ENCODE results near the gene APCDD1. TPM values are rescaled to one million over a fixed set of nuclear protein-coding genes. Genes with fewer than 3 reads are reported as not detected.

APCDD1 gene
- total and polyA plus RNA-seq, 2 of the 13 experiments (the other 11 are each of a cell fraction or from before 2014, with no cell fraction given), result 2.1 to 8.6 TPM

DNA sequence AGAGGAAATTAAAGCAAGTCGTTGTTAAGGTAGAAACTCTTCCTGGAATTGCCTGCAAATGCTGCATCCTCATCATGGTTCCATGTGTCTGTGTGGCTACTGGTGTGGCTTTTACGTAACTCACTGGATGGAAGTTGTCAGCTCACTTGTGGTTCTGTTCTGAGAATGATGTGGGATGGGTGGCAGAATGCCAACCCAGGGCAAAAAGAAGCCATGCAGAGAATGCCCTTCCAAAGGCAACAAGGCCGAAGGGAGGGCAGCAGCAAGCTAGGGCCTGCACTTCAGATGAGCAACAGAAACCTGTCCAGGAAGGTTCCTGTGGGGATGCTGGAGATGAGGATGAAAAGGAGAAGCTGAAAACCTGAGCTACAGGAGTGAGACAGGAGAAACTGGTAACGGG, 61.0 kb downstream of the APCDD1 start (continued):
- no peak for TF ChIP-seq SNAPC4 (CRISPR knock-in tag; IDR thresholded peaks at IDR 0.05)
- no peak for TF ChIP-seq CBX2 (IDR thresholded peaks at IDR 0.05; ENCODE audit: low read depth, low read length)
- no peak for TF ChIP-seq CBX2 (CRISPR knock-in tag; IDR thresholded peaks at IDR 0.05; ENCODE audit: low read depth)
- no peak for TF ChIP-seq SPEN (CRISPR knock-in tag; IDR thresholded peaks at IDR 0.05; ENCODE audit: low read depth)
- TF ChIP-seq SAFB2 (CRISPR knock-in tag; IDR thresholded peaks at IDR 0.05; ENCODE audit: borderline replicate concordance, low read depth), result no peak
- no peak for TF ChIP-seq ZNF670 (CRISPR knock-in tag; IDR thresholded peaks at IDR 0.05; ENCODE audit: borderline replicate concordance)

DNA sequence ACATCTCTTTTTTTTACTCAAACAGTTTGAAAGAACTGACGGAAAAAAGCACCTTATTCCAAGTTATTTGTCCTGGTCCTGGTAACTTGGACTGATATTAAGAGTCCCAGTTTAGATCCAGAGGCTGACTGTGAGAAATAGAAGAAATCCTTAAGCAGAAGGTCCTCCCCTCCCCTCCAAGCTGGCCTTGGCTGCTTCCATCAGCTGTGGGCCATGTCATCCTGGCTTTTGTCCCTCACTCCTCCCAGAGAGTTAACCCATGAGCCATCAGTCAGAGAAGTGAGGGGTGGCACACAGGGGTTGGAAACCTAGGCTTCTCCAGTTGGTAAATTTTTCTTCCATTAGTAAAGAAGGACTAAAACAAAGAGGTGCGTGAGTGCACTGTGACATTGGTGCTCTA, 61.6 kb downstream of the APCDD1 start:
- intact Hi-C loops (cut with micrococcal nuclease; ENCODE audit: unreplicated experiment), result no loop called here
- no peak overlapping the region for H3K27ac ChIP-seq (ENCODE audit: extremely low read length, insufficient read depth, low read length)
- BruUV-seq (replicated peaks), result no TSS peak
- in situ Hi-C loops (cut with HindIII; ENCODE audit: extremely low pct_ligation_motif_present, low pct_unique_long_range_greater_than_20kb), result no loop called here
- peaks cover 18% of the 10 kb centered on the region for H3K4me1 ChIP-seq (ENCODE audit: insufficient read depth, low read length)
- no peak overlapping the region for H2AFZ ChIP-seq (ENCODE audit: low read length)
- peaks cover 2 to 15% of the 10 kb centered on the region in 2 experiments; a peak in 3 of 5 replicates for H3K27me3 ChIP-seq (ENCODE audit: control insufficient read depth in 1 of 2, insufficient read depth in 2 of 2, low read length in 2 of 2)
- no peak for DNase-seq (ENCODE audit: low spot score)
- no peak overlapping the region for H3K4me2 ChIP-seq (ENCODE audit: low read depth, low read length)
- ChIA-PET CTCF (ENCODE audit: low intra/inter-chr PET ratio, low total read pairs) (no interaction called here), POLR2A (no interaction called here)
- TF ChIP-seq NR3C1 (CRISPR knock-in tag; IDR thresholded peaks at IDR 0.05), result no peak
- TF ChIP-seq ZNF839 (CRISPR knock-in tag; IDR thresholded peaks at IDR 0.05; ENCODE audit: borderline replicate concordance), result no peak
- TF ChIP-seq HMGA1 (CRISPR knock-in tag; conservative IDR thresholded peaks at IDR 0.05), result no peak
- TF ChIP-seq TFE3 (CRISPR knock-in tag; IDR thresholded peaks at IDR 0.05), result no peak
- TF ChIP-seq FOXK2 (IDR thresholded peaks at IDR 0.05), result no peak
- no peak for TF ChIP-seq MXD4 (CRISPR knock-in tag; IDR thresholded peaks at IDR 0.05)
- TF ChIP-seq SPEN (CRISPR knock-in tag; IDR thresholded peaks at IDR 0.05; ENCODE audit: low read depth), result no peak
- TF ChIP-seq SCMH1 (CRISPR knock-in tag; IDR thresholded peaks at IDR 0.05; ENCODE audit: borderline replicate concordance), result no peak
- TF ChIP-seq CREM (IDR thresholded peaks at IDR 0.05), result no peak
- no peak for TF ChIP-seq CREM (CRISPR knock-in tag; IDR thresholded peaks at IDR 0.05)
- no peak for FAIRE-seq
- ATAC-seq, result no peak
- no peak overlapping the region for H3K9ac ChIP-seq (ENCODE audit: insufficient read depth, low read depth, low read length)
- no peaks in the 10 kb centered on the region for H3K36me3 ChIP-seq (replicated peaks in 1 of 2; ENCODE audit: control insufficient read depth in 1 of 2, insufficient read depth in 2 of 2, low read length in 2 of 2)
- WGBS (ENCODE audit: low lambda C conversion rate), result 38% methylated on average over 2 of the region's 2 CpGs
- H3K4me3 ChIP-seq (replicated peaks in 1 of 3; ENCODE audit: insufficient read depth in 1 of 3, low read depth in 2 of 3, low read length in 3 of 3), result no peak overlapping the region
- H3K79me2 ChIP-seq (ENCODE audit: insufficient read depth, low read length), result no peaks in the 10 kb centered on the region
- no peaks in the 10 kb centered on the region for H3K9me3 ChIP-seq (ENCODE audit: low read length)
- H4K20me1 ChIP-seq (ENCODE audit: insufficient read depth, low read length), result no peaks in the 10 kb centered on the region

Measured in HepG2 (cell line).